ENCODE measurements around the gene ASB7. TPM values are rescaled to one million over a fixed set of nuclear protein-coding genes. Genes with fewer than 3 reads are reported as not detected.

ASB7 gene
- total RNA-seq = 16.4 and 22.1 TPM in 2 replicates

GRCh38 chr15:100602064-100602822 lies at the start of gene ASB7, which contains the start of gene LINS1:
Gene ASB7 (plus strand): TSS chr15:100602589. CDS start chr15:100612217, 9,628 bp downstream.
Gene LINS1 (minus strand): TSS chr15:100602184. CDS start chr15:100580842, 21,342 bp downstream.

Other genes starting within 250 kb of the ASB7 start
- gene CERS3, start 73.6 kb upstream of the ASB7 start, total RNA-seq = 6.5 and 46.8 TPM in 2 replicates
- 9.9 and 18.5 TPM in 2 replicates for gene LINS1, start 405 bp upstream of the ASB7 start, total RNA-seq

Data from nasal cavity respiratory epithelium epithelial cell of viscerocranial mucosa (primary cell).